ENCODE data around the gene OR4C3.
"Not testable (repeated sequence)": the region's sequence is repeated elsewhere in the genome, so short reads cannot be mapped to it uniquely, and the experiment has no call there.

The OR4C3 gene

DNA sequence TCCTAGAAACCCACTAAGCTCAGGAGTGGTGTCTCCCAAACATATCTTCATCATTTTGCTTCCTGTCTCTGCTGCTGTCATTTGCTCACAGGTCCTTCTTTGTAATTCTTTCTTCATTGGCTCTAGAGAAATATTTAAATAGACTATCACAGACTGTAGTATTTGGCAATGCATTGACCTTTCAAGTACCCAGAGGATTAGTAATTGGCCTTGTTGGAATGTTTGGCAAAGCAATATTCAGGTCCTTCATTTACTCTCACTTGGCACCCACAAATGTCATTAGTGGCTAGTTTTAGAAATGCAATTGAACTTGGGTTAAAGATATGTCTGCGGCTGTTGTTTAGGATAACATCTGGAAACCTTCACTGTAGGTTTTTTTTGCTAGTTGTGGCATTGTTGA, 30.0 kb downstream of the OR4C3 start:
- H3K4me3 ChIP-seq (replicated peaks; ENCODE audit: low read depth, low read length), result no peak overlapping the region
- TF ChIP-seq CTCF (IDR thresholded peaks at IDR 0.05; ENCODE audit: low read depth, low read length, missing control alignments), result no peak
- no peak for DNase-seq (ENCODE audit: extremely low read depth, low read depth)

DNA sequence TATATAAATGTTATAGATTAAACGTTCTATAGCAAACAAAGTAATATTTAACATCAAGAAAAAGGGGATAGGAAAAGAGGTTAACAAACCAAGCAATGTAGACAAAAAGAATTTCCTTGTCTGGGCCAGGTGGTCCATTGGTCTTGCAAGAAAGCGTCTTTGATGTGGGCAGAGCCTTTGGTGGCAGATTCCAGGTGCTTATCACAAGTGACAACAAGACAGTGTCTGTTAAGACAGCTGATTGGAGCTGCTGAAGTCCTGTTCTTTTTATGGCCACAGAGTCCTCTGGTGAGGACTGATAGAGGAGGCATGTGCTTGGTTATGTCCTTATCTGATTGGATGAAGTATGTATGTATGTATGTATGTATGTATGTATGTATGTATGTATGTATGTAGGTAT, 36.6 kb downstream of the OR4C3 start:
- H3K4me3 ChIP-seq (replicated peaks; ENCODE audit: low read depth, low read length); DNase-seq (ENCODE audit: extremely low read depth, low read depth): not testable (repeated sequence)

DNA sequence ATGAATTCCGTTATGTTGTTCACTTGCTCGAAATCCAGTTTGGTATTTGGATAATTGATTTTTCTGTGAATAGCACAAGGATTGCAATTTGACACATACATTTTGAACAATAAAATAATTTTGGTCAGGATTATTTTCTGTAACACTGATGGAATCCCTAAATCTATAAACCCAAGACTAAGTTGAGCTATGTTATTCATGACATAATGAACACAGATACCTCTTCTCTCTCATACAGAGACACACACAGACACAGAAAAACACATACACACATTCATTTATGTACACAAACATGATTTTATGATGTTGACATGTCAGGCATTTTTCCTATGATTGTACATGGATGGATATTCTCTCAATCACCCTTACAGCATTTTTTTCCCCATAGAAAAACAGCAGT, 41.6 kb downstream of the OR4C3 start, which contains the start of gene OR4C5:
OR4C5 (minus strand) TSS at position 101 of the 400 bp plus-strand sequence; CDS start at position 101, 0 bp downstream.
- TF ChIP-seq CTCF (IDR thresholded peaks at IDR 0.05; ENCODE audit: low read depth, low read length, missing control alignments), result no peak
- no peak within 1 kb of the TSS for H3K4me3 ChIP-seq (replicated peaks; ENCODE audit: low read depth, low read length)
- no peak for DNase-seq (ENCODE audit: extremely low read depth, low read depth)
